ENCODE measurements around the gene PRKAG2.

- TF ChIP-seq, protein P1, sequence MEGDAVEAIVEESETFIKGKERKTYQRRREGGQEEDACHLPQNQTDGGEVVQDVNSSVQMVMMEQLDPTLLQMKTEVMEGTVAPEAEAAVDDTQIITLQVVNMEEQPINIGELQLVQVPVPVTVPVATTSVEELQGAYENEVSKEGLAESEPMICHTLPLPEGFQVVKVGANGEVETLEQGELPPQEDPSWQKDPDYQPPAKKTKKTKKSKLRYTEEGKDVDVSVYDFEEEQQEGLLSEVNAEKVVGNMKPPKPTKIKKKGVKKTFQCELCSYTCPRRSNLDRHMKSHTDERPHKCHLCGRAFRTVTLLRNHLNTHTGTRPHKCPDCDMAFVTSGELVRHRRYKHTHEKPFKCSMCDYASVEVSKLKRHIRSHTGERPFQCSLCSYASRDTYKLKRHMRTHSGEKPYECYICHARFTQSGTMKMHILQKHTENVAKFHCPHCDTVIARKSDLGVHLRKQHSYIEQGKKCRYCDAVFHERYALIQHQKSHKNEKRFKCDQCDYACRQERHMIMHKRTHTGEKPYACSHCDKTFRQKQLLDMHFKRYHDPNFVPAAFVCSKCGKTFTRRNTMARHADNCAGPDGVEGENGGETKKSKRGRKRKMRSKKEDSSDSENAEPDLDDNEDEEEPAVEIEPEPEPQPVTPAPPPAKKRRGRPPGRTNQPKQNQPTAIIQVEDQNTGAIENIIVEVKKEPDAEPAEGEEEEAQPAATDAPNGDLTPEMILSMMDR (IDR thresholded peaks at IDR 0.05) = no peak
- no peak for TF ChIP-seq POLR2A (IDR thresholded peaks at IDR 0.05)
- TF ChIP-seq EP300 (IDR thresholded peaks at IDR 0.05; ENCODE audit: low read depth) = no peak
These were observed 231.6 kb downstream of the PRKAG2 start for GRCh38 chr7:151645311-151645710.

Data from transverse colon (tissue), 3 donors.